ENCODE measurements around the gene IMMP2L.

GRCh38 chr7:111517549-111517951 lies 44.7 kb downstream of the IMMP2L start:
- TF ChIP-seq CTCF (IDR thresholded peaks at IDR 0.05) (no peak), POLR2A (IDR thresholded peaks at IDR 0.05) (no peak)

Data from body of pancreas (tissue), 4 donors.